ENCODE data around the gene KIF19.

KIF19 gene

GRCh38 chr17:74362810-74363498 is 36.9 kb downstream of the KIF19 start:
- Histone ChIP-seq H3K36me3 (ENCODE audit: control insufficient read depth in 2 of 2, insufficient read depth in 2 of 2, low read length in 2 of 2) (no peaks in the 10 kb centered on the region), H3K27ac (ENCODE audit: low read length) (no peak overlapping the region), H3K4me1 (ENCODE audit: control insufficient read depth, insufficient read depth, low read length) (peaks cover 9% of the 10 kb centered on the region), H3K9me3 (ENCODE audit: control insufficient read depth in 2 of 2, low read length in 2 of 2) (no peaks in the 10 kb centered on the region), H3K4me3 (ENCODE audit: low read length in 2 of 2) (no peak overlapping the region), H3K27me3 (ENCODE audit: control insufficient read depth in 1 of 2, insufficient read depth in 2 of 2, low read length in 2 of 2) (peaks cover 38 to 43% of the 10 kb centered on the region in 2 donors), H3K9ac (ENCODE audit: low read length in 2 of 2) (no peak overlapping the region)

DNA sequence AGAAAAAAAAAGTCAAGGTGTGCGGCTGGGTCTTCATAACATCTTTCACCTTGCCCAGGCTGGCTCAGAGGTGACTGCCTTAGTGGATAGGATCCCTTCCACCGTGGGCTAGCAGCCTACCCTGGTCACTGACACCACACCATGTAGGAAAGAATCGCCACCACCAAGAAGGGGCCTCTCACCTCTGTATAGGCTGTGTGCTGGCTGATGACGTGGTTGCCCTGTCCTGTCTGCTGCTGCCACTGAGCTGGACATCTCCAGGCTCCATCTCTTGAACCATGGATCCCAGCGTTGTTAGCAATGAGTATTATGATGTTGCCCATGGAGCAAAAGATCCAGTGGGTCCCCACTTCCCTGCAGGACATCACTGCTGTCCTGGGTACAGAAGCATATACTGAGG is 41.2 kb downstream of the KIF19 start, which contains the start of gene GPR142:
Gene GPR142 (plus strand): TSS at position 301 of the 400 bp plus-strand sequence. CDS start 2,035 bp downstream, outside the sequence.
- H3K36me3 ChIP-seq (ENCODE audit: control insufficient read depth in 2 of 2, insufficient read depth in 2 of 2, low read length in 2 of 2): no peaks in the 10 kb centered on the region
- H3K9me3 ChIP-seq (ENCODE audit: control insufficient read depth in 2 of 2, low read length in 2 of 2): no peaks in the 10 kb centered on the region
- H3K27me3 ChIP-seq (ENCODE audit: control insufficient read depth in 1 of 2, insufficient read depth in 2 of 2, low read length in 2 of 2): peaks cover 12 to 14% of the 10 kb centered on the region in 2 donors
- no peak within 1 kb of the TSS for H3K9ac ChIP-seq (ENCODE audit: low read length in 2 of 2)
- no peak within 1 kb of the TSS for H3K27ac ChIP-seq (ENCODE audit: low read length)
- H3K4me3 ChIP-seq (ENCODE audit: low read length in 2 of 2): no peak within 1 kb of the TSS
- peaks cover 3% of the 10 kb centered on the region for H3K4me1 ChIP-seq (ENCODE audit: control insufficient read depth, insufficient read depth, low read length)

- no peak overlapping the region for H3K27ac ChIP-seq (ENCODE audit: low read length)
- H3K9me3 ChIP-seq (ENCODE audit: control insufficient read depth in 2 of 2, low read length in 2 of 2): no peaks in the 10 kb centered on the region
- H3K9ac ChIP-seq (ENCODE audit: low read length in 2 of 2): no peak overlapping the region
- no peak overlapping the region for H3K4me3 ChIP-seq (ENCODE audit: low read length in 2 of 2)
- peaks cover 3% of the 10 kb centered on the region for H3K4me1 ChIP-seq (ENCODE audit: control insufficient read depth, insufficient read depth, low read length)
- no peaks in the 10 kb centered on the region for H3K36me3 ChIP-seq (ENCODE audit: control insufficient read depth in 2 of 2, insufficient read depth in 2 of 2, low read length in 2 of 2)
- H3K27me3 ChIP-seq (ENCODE audit: control insufficient read depth in 1 of 2, insufficient read depth in 2 of 2, low read length in 2 of 2): peaks cover 10 to 11% of the 10 kb centered on the region in 2 donors
These were observed 42.5 kb downstream of the KIF19 start for GRCh38 chr17:74368341-74369081.

GRCh38 chr17:74369221-74369620 is 43.2 kb downstream of the KIF19 start:
- Histone ChIP-seq H3K27ac (ENCODE audit: low read length) (no peak overlapping the region), H3K4me1 (ENCODE audit: control insufficient read depth, insufficient read depth, low read length) (peaks cover 5% of the 10 kb centered on the region), H3K36me3 (ENCODE audit: control insufficient read depth in 2 of 2, insufficient read depth in 2 of 2, low read length in 2 of 2) (no peaks in the 10 kb centered on the region), H3K9me3 (ENCODE audit: control insufficient read depth in 2 of 2, low read length in 2 of 2) (no peaks in the 10 kb centered on the region), H3K9ac (ENCODE audit: low read length in 2 of 2) (no peak overlapping the region), H3K4me3 (ENCODE audit: low read length in 2 of 2) (no peak overlapping the region), H3K27me3 (ENCODE audit: control insufficient read depth in 1 of 2, insufficient read depth in 2 of 2, low read length in 2 of 2) (peaks cover 10 to 11% of the 10 kb centered on the region in 2 donors)

DNA sequence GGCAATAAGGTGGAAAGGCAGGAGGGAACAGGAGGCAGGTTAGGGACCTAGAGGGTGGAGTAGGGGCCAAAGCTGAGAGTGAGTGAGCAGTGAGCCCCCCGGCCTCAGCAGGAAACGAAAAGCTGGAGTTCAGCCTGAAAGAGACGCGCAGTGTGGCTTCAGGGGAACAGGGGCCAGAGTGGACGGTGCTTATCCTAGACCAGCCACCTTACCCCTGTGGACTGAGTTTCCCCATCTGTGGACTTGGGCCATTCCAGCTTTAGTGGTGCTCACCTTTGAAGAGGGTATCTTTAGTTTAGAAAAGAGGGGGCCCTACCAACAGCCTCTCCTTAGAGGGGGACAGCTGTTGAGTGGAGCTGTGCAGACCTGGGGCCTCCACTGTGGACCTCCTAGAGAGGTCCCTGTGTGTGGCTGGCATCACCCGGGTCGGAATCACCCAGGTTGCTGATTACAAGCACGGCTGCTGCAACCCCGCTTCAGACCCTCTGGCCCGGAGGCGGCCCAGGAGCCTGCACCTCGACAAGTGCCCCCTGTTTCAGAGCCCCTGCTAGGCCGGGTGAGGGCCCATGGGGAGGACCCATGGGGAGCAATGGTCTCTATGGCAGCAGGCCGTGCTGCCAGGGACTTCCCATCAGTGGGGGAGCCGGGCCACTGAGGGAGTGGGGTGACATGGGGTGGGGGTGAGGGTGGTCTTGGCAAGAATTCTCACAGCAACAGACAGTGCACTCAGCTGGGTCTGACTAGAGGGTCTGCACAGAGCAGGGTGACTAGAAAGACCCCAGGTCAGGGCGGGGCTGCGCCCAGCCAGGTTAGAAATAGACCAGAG is 43.9 kb downstream of the KIF19 start:
- H3K4me3 ChIP-seq (ENCODE audit: low read length in 2 of 2): no peak overlapping the region
- no peaks in the 10 kb centered on the region for H3K9me3 ChIP-seq (ENCODE audit: control insufficient read depth in 2 of 2, low read length in 2 of 2)
- peaks cover 8% of the 10 kb centered on the region for H3K4me1 ChIP-seq (ENCODE audit: control insufficient read depth, insufficient read depth, low read length)
- H3K36me3 ChIP-seq (ENCODE audit: control insufficient read depth in 2 of 2, insufficient read depth in 2 of 2, low read length in 2 of 2): no peaks in the 10 kb centered on the region
- no peak overlapping the region for H3K9ac ChIP-seq (ENCODE audit: low read length in 2 of 2)
- peaks cover 10 to 11% of the 10 kb centered on the region in 2 donors for H3K27me3 ChIP-seq (ENCODE audit: control insufficient read depth in 1 of 2, insufficient read depth in 2 of 2, low read length in 2 of 2)
- no peak overlapping the region for H3K27ac ChIP-seq (ENCODE audit: low read length)

GRCh38 chr17:74371653-74372147 is 45.7 kb downstream of the KIF19 start:
- Histone ChIP-seq H3K4me3 (ENCODE audit: low read length in 2 of 2) (no peak overlapping the region), H3K9me3 (ENCODE audit: control insufficient read depth in 2 of 2, low read length in 2 of 2) (no peaks in the 10 kb centered on the region), H3K36me3 (ENCODE audit: control insufficient read depth in 2 of 2, insufficient read depth in 2 of 2, low read length in 2 of 2) (no peaks in the 10 kb centered on the region), H3K9ac (ENCODE audit: low read length in 2 of 2) (no peak overlapping the region), H3K27me3 (ENCODE audit: control insufficient read depth in 1 of 2, insufficient read depth in 2 of 2, low read length in 2 of 2) (peaks cover 10 to 11% of the 10 kb centered on the region in 2 donors), H3K4me1 (ENCODE audit: control insufficient read depth, insufficient read depth, low read length) (peaks cover 8% of the 10 kb centered on the region), H3K27ac (ENCODE audit: low read length) (no peak overlapping the region)

DNA sequence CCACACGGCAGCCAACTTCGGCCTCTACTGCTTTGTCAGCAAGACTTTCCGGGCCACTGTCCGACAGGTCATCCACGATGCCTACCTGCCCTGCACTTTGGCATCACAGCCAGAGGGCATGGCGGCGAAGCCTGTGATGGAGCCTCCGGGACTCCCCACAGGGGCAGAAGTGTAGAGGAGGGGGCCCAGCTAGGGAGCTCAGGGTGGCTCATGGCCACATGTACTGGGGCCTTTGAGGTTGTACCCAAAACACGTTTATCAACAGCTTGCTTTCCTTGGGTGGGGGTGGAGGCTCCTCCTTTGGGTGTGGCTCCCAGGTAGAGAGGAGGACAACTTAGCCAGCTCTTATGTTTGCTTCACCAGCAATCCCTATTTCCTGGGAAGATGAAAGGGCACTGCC is 46.4 kb downstream of the KIF19 start:
- Histone ChIP-seq H3K4me1 (ENCODE audit: control insufficient read depth, insufficient read depth, low read length) (peaks cover 8% of the 10 kb centered on the region), H3K27me3 (ENCODE audit: control insufficient read depth in 1 of 2, insufficient read depth in 2 of 2, low read length in 2 of 2) (peaks cover 7 to 11% of the 10 kb centered on the region in 2 donors), H3K27ac (ENCODE audit: low read length) (no peak overlapping the region), H3K4me3 (ENCODE audit: low read length in 2 of 2) (no peak overlapping the region), H3K36me3 (ENCODE audit: control insufficient read depth in 2 of 2, insufficient read depth in 2 of 2, low read length in 2 of 2) (no peaks in the 10 kb centered on the region), H3K9ac (ENCODE audit: low read length in 2 of 2) (no peak overlapping the region), H3K9me3 (ENCODE audit: control insufficient read depth in 2 of 2, low read length in 2 of 2) (no peaks in the 10 kb centered on the region)

DNA sequence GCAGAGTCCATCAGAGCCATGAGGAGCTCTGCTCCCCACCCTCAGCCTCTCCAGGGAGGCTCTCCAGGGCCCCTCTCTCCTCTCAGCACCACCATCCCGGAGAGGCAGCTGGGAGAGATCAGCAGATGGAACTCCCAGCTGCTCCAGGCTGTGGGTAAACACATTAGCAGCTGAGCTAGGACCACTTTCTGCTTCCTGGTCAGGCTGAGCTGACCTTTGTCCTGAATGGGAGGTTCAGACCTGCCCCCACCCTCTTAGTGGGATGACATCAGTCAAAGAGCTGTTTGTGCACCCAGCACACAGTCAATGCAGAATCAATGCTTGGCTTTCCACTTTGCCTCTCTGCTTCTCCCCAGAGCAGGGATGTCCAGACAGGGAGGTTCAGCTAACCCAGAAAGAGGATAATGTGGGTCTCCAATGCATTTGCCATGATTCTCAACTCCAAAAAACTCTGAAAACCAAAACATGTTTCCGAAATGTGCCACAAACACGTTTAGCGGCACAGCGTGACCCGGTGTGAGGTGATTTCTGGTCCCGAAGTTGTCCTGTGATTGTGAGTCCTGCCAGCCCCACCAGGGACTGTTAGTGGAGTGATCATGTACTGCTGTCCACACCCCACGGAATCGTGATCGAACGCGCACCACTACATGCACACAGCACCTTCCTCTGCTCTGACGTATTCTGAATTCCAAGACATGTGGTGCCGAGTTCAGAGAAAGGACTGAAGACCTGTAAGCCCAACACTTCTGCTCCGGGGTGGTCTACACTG is 48.0 kb downstream of the KIF19 start:
- no peak overlapping the region for H3K9ac ChIP-seq (ENCODE audit: low read length in 2 of 2)
- H3K27ac ChIP-seq (ENCODE audit: low read length): no peak overlapping the region
- peaks cover 0 to 5% of the 10 kb centered on the region in 2 donors for H3K27me3 ChIP-seq (ENCODE audit: control insufficient read depth in 1 of 2, insufficient read depth in 2 of 2, low read length in 2 of 2)
- no peaks in the 10 kb centered on the region for H3K9me3 ChIP-seq (ENCODE audit: control insufficient read depth in 2 of 2, low read length in 2 of 2)
- peaks cover 5% of the 10 kb centered on the region for H3K4me1 ChIP-seq (ENCODE audit: control insufficient read depth, insufficient read depth, low read length)
- no peak overlapping the region for H3K4me3 ChIP-seq (ENCODE audit: low read length in 2 of 2)
- H3K36me3 ChIP-seq (ENCODE audit: control insufficient read depth in 2 of 2, insufficient read depth in 2 of 2, low read length in 2 of 2): no peaks in the 10 kb centered on the region

GRCh38 chr17:74374858-74375257 is 48.8 kb downstream of the KIF19 start:
- no peaks in the 10 kb centered on the region for H3K9me3 ChIP-seq (ENCODE audit: control insufficient read depth in 2 of 2, low read length in 2 of 2)
- no peaks in the 10 kb centered on the region for H3K36me3 ChIP-seq (ENCODE audit: control insufficient read depth in 2 of 2, insufficient read depth in 2 of 2, low read length in 2 of 2)
- H3K4me3 ChIP-seq (ENCODE audit: low read length in 2 of 2): no peak overlapping the region
- peaks cover 12% of the 10 kb centered on the region for H3K4me1 ChIP-seq (ENCODE audit: control insufficient read depth, insufficient read depth, low read length)
- no peak overlapping the region for H3K9ac ChIP-seq (ENCODE audit: low read length in 2 of 2)
- no peak overlapping the region for H3K27ac ChIP-seq (ENCODE audit: low read length)
- peaks cover 0 to 5% of the 10 kb centered on the region in 2 donors for H3K27me3 ChIP-seq (ENCODE audit: control insufficient read depth in 1 of 2, insufficient read depth in 2 of 2, low read length in 2 of 2)

Measured in stomach smooth muscle (tissue), 2 donors.